Heart left ventricle (tissue), 13 donors: ENCODE results near the gene RND3.

ENCODE experiments used
- CTCF ChIP-seq, 12 donors: fragments of 200-600 bp; sonication (generic) in 4 of 12; IDR thresholded peaks; one replicate each; pipeline versions ENCODE4 v1.5.0 to v1.8.0; 2018 to 2022; ENCODE audit warnings: antibody characterized with exemption in 12 of 12, mild to moderate bottlenecking in 5 of 12
- POLR2A ChIP-seq, 2 donors: fragments of 450-650 bp; IDR thresholded peaks; one replicate each; pipeline ENCODE4 v1.6.1; 2017; ENCODE audit warnings: antibody characterized with exemption in 2 of 2, mild to moderate bottlenecking in 2 of 2, moderate library complexity in 2 of 2
- donor health status: ischemic (EF 13 %, LVEDD 7.1; RV severe dilation, severe dysfunction).
- donor health status: DM: no; HTN: yes; CAD: no.
- donor health status: DM: no; HTN: no; CAD: no.
- donor health status: ischemic (EF 25% LVEDD 6.9; RV normal size, moderate dysfunction).
- donor health status: ischemic (EF 25% LVEDD 5.7; RV mildly dilated, moderate dysfunction).
- donor health status: ischemic (EF 35%, LVEDD 5.7; RV mildly dilated, moderate dysfunction).
- donor health status: nonischemic (EF 11% LVEDD 7.7; RV severe dilation, severe dysfunction).
- donor health status: DM: yes; HTN: yes; CAD: no.
- donor health status: PGD.
- donor health status: ischemic (EF 29% LVEDD 5.4; RV normal size, mild dysfunction).
- donor health status: nonischemic (EF 23%, LVEDD 6.1; RV moderate dilation, normal function).

- TF ChIP-seq CTCF (IDR thresholded peaks at IDR 0.05) (no peak), POLR2A (IDR thresholded peaks at IDR 0.05) (no peak)
Observed at GRCh38 chr2:150468350-150468960, 19.0 kb downstream of the RND3 start.
